Measurements from ENCODE around the gene RHO.
"Not testable (repeated sequence)": the region's sequence is repeated elsewhere in the genome, so short reads cannot be mapped to it uniquely, and the experiment has no call there.

- not testable (repeated sequence) for TF ChIP-seq CTCF (conservative IDR thresholded peaks at IDR 0.05 in 1 of 2, IDR thresholded peaks at IDR 0.05 in 1 of 2; ENCODE audit: low read depth in 1 of 2, low read length in 2 of 2); EZH2 (IDR thresholded peaks at IDR 0.05; ENCODE audit: low read length, missing control alignments)
Measured at GRCh38 chr3:129481225-129481765, 47.1 kb upstream of the RHO start.
